HL-60/S4 treated with phorbol 12-myristate 13-acetate at 8.2 ng/mL for 4 days and 3 days (cell line): Measurements from ENCODE around the gene NLGN1.

ENCODE experiments used
- in situ Hi-C: fragments of 300-500 bp; cut with MboI; formaldehyde crosslinking; loops from 2 replicates; pipeline ENCODE4 v1.15.0; 2022; ENCODE audit warnings: low sequenced_read_pairs

Gene NLGN1

DNA sequence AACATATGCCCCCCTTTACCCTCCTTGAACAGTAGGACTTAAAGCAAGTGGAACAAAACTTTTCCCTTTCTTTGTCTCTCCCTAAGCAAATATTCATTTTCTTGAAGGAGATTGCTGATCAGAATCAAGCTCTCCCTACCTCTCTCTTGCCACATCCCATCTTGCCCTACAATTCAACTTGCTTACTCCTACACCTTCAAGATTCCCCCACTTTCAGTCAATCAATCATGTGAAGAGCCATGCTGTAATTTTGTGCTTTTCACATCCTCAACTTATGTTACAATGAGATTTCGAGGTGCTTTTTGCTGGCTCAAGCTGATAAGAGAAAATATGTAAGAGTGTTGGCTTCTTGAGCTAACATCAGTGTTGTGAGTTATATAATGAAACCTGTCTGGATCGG, 662.9 kb downstream of the NLGN1 start:
- in situ Hi-C loops: no loop called here

DNA sequence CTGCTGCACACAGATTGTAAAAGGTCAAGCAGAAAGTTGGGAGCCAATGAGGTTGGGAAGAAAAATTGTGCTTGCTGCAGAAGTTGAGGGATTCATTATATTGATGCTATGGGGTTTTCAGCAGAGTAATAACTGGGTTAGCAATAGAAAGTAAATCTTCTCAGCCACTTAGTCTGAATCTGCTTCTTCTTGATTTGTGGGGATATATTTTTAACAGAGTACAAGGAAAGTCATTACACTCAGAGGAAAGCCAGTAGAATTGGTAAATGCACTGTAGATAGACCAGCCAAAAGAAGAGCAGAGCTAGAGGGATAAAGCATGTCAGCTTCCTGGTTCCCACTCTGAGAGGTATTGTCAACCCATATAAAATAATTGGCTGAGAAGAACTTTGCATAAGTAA, 663.6 kb downstream of the NLGN1 start:
- in situ Hi-C loops: no loop called here

DNA sequence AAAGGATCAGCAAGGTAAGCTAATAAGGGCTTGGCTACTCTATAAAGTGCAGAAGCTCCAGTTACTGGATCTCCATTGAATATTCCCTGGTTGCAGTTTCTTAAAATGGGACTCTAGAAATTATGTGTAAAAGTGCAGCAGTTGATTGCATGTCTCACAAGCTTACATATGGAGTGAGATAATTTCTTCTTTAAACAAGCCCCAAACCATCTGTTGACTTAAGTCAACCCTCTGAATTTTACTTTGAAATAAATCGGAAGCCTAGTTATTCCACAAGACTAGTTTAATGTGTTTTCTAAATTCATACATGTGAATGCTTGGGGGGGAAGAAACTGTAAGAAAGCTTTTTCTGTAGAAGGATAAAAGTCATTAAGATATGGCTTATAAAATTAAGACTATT, 664.2 kb downstream of the NLGN1 start:
- in situ Hi-C loops: no loop called here

DNA sequence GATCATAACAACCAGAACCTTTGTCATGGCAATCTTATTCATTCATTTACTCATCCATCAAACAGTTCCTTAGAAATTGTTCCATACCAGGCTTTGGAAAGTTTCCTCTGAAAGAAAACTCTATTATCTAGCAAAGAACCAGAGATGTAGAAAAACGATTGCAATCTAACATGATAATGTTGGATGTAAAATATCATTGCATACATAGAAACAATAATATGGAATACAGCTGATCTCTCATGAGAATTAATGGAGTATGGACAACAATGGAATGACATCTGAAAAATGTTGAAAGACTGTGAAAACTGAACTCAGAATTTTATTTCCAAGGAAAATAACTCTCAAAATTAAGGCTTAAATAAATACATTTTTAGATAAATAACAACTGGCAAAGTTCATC, 665.4 kb downstream of the NLGN1 start:
- in situ Hi-C loops: no loop called here

DNA sequence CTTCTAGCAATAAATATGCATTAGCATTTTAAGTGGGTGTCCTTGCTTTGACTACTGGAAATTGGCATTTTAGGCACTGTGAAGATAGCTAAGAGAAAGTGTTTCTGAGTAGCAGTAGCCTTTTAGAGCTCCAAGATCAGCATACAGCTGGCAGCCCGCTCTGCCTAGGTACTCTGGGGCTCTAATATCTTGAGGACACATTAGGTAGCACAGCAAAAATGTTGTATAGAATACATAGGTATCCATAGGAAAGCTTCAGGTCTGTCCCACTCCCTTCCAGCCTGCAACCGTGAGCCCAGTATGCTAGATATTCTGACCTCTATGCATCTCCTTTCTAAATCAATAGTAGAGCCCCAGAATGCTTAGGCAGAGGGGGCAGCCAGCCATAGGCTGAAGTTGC, 670.5 kb downstream of the NLGN1 start:
- in situ Hi-C loops: no loop called here

DNA sequence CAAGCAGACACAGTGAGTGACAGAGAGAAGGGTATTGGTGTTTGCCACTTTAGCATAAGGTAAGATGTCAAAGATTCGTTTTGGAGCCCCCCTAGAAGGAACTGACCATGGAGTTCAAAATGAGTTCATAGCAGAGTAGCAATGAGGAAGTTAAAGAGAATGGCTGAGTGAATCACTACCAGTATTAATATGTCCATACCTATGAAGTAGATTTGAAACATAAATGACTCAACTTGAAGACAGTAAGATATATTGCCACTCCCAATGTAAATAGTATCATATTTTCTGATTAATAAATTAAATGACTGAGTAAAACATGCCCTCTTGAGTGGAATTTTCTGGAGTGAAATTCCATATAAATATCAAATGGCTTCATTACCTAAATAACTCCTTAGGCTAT, 675.1 kb downstream of the NLGN1 start:
- in situ Hi-C loops: no loop called here

DNA sequence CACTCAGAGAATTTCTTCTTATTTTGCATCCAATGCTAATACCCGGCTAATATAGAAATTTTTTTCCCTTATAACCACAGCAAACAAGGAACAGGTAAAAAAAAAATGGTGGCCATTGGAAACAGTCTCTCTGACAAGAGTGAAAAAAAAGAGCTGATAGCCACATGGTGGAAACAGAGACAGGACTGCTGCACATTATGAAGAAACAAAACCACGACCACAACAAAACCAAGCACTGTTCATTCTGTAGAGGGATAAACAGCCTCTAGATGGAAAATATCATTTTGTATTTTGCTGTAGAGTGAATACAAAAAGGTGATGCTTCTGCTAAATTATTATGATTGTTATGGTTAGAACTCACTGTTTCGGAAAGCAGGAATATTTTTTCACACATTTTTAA, 686.2 kb downstream of the NLGN1 start:
- in situ Hi-C loops: no loop called here

DNA sequence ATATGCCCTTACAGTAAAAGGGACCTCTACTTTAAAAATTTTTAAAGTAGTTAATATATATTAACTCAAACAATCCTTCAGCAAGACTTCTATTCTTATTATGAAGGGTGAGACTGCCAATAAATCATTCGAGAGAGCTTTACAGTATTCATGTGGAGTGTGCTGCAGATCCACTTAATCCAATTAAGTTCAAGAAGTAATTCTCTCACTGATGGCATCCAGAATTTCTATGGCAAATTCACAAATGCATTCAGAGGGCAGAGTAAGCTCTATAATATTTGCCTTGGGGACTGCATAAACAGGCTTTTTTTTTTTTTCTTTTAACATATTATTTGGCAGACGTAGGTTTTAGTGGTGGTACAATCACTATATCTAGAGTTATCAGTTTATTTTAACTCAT, 692.0 kb downstream of the NLGN1 start:
- in situ Hi-C loops: no loop called here

DNA sequence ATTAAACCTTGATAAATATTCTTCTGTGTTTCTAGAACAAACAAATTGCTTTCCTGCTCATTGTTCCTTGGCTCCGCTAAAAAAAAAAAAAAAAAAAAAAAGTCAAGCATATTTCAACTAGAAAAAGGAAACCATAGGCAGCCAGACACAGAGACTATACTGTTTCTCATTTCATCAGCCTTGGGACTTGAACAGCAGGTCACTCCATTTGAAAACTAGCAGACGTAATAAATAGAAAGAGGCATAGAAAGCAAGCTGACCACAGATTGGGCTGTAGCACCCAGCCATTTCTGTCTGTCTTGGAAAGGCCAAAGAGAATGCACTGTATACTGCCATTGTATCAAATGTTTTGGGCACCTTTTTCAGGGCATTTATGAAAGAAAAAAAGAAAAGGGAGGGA, 697.1 kb downstream of the NLGN1 start:
- in situ Hi-C loops: no loop called here

DNA sequence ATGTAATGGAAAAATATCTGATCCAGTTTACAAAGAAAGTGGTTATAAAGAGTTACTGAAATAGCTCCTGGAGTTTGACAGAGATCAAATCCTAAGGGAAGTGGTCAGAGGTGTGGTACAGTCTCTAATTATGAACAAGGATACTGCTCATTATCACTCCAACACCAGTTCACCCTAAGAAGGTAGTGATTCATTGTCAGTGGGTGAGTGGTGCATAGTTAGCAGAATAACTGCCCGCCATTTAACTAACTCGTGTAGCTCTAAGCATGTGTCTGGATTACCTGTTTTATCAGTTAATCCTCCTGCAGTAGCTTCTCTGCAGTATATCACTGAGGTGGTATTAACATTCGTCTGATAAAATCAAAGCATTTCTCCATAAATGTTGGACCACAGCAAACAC, 700.1 kb downstream of the NLGN1 start:
- in situ Hi-C loops: no loop called here

DNA sequence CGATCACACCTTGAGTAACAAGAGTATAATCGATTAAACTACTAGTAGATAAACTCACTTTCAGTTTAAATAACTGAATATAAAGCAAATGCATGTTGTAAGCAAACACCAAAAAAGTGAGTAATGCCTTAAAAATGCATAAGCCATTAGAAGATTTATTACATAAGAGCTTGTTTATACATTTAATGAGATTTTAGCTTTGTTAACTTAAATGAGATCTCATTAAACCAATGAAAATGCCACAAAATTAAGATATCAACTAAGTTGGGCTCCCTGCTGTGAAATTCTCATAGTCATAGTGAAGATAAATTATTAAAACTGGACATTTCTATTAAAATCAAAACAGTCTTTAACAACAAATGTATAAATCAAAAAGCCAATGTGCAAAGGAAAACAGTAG, 701.2 kb downstream of the NLGN1 start:
- in situ Hi-C loops: no loop called here

DNA sequence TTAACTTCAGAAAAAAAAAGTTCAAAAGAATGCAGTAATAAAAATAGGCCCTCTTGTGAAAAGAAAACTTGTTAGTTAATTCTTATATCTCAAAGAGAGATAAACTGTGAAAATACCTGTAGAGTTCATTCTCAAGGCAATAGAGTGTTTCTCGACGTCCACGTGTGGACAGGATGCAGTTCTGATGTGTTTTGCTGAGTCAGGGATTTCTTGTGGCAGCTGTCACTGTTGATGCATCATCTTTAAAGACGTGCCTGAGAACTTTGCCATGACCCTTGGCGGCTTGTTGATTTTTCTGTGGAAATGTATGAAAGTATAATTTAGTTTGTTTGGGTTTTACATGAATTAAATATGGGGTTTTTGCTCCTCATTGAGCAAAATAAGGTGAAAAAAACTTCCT, 702.2 kb downstream of the NLGN1 start:
- in situ Hi-C loops: no loop called here

DNA sequence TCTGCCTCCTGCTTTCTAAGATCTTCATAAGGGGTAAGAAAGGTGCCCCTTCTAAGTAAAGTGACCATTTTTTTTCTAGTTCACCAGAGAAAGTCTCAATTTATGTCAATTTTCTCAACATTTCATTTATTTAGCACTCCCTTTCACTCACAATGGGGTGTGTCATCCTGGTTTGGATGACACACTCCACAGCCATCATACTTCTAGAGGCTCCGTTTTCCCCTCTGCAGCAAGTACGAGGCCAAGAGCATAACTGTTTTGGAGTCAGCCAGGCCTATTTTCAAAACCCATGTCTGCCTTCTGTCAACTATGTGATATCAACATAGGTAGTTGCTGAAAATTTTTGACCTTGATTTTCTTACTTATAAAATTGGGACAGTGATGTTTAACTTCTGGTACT, 703.2 kb downstream of the NLGN1 start:
- in situ Hi-C loops: no loop called here

DNA sequence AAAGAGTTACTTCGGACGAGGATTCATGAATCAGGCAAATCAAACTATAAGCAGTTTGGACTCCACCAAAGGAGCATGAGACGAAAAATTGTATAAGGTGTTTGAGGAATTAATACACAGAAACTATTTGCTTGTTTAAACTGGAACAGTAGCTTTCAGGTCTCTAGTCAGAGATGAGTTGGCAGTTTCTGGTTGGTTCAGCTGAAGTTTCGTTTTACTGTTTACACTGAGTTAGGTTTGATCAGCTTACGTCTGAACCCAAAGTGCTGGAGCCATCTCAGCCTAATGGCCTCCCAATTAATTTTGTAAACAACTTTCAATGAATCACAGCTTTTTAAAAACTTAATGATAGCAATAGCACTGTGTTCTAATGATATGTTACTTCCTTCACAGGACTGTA, 703.7 kb downstream of the NLGN1 start:
- in situ Hi-C loops: no loop called here

DNA sequence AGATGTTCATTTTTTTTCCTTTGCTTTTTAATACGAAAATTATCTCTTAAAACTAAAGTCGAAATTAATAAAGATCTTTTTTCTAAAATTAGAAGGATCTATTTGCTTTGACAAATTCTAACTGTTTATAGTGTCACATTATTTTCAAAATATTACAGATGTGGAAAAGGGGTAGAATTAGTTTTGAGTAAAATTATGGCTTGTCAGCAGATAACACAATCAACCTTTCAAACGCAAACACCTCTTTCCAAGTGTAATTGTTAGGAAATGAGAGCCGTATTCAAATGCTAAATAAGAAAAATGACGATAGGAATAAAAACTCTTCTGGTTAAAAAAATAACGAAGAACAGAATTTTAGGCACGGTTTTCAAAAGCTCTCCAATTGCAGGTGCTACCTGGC, 704.7 kb downstream of the NLGN1 start:
- in situ Hi-C loops: no loop called here

DNA sequence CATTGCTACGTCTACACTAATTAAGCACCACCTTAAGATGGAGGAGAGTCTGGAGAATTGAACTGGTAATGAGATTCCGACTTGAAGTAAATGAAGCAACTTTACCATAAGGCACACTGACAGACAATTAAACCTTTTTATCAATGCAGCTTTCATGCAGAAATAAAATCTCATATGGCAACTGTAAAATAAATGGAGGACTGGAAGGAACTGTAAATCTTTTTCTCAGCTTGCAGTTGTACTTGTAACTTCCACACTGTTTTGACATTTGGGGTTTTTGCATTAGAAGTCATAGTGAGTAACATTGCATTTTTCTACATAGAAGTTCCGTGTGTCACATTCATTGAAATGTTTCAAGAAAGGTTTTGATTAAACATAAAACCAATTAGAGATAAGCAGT, 705.3 kb downstream of the NLGN1 start:
- in situ Hi-C loops: no loop called here

DNA sequence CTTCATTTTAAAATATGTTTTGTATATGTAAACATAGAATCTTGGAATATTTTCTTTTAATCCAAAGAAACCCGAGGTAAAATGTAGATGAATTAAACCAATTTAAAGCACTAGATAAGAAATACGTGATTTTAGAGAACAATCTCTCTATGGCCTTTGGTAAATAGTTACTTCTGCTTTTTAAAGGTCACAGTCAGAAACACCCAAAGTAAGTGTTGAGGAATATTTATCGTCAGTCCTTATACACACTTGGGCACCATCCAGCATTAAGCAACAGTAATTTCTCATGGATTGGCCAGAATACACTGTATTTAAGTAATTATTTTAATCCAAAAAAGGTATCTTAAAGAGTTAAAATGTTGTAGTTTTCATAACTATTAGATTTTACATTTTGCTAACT, 713.2 kb downstream of the NLGN1 start:
- in situ Hi-C loops: no loop called here

DNA sequence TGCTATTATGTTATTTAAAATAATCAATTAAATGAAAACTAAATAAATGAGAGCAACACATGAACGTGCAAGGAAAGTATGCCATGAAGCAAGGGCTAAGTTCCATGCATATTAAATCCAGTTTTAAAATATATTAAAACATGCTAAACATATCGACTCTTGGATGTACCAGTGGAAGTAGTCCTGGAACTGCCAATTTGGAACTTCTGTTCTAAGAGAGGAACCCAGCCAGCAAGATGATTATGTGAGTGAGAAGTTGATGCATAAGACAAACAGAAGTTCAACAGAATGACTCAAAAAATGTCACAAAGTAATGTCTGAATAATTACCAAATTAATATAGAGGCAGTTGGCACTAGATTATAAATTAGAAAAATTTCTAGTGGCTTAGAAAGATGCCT, 714.2 kb downstream of the NLGN1 start:
- in situ Hi-C loops: no loop called here

DNA sequence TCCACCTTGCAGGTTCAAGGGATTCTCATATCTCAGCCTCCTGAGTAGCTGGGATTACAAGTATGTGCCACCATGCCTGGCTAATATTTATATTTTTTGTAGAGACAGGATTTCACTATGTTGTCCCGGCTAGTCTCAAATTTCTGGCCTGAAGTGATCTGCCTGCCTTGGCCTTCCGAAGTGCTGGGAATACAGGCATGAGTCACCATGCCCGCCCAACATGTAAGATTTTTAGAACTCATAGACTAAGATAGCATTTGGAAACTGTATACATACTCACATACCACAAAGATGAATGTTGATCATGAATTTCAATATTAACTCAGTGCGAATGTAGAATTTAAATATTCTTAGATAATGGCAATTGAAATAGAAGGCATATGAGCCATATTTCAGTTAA, 718.9 kb downstream of the NLGN1 start:
- in situ Hi-C loops: no loop called here

DNA sequence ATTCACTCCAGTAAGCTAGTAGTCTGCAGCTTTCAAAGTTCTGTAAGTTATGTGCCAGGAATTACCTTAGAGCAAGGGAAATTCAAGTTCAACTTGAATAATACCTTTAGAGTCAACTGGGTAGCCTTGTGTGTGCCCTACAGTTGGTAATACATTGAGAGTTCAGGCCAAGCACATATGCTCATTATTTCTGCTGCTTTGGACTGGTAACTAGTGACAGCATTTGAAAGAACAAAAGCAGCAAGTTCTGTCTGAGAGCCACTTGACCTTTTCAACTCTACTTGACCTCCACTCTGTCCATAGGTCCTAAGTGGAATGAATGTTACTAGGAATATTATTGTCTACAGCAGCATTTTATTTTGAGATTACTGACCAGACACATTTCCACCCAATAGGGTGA, 723.5 kb downstream of the NLGN1 start:
- in situ Hi-C loops: no loop called here

DNA sequence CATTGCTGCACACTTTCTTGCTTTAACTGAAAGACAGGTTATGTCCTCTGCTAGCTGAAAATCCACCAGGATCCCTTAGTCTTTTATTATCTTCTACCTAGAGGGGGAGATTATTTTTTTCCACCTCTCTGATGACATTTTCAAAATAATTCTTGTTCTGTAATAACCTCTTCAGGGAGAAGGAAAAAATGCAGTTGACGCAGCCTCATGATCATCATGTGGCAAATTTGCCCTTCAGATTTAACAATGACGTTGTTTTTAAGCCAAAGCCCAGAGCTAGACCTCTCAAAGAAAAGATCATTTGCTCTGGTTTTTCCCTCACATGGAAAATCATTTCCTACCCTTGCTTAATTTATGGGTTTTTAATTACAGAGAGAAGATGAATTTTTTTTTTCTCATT, 724.9 kb downstream of the NLGN1 start:
- in situ Hi-C loops: no loop called here

DNA sequence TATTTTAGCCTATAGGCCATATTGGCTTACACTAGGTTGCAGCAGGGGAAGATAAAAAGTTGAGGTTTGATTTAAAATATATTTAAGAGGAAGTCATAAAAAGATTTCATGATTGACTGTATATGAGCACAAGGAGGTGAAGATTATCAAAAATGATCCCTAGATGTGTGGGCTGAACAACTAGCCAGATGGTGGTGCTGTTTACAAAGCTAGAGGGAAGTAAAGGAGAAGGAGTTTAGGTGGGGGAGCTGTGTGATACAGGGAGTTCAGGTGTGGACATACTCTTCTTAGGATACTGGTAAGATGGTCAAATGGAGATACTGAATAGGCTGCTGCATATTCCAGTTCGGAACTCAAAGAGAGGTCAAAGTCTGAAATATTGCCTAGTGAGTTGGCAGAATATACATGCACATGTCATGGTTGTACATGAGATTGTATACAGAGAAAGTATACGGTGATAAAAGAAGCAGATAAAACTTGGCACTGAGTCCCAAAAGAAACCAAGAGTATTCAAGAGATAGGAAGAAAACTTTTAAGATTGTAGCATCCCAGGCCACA, 727.8 kb downstream of the NLGN1 start:
- in situ Hi-C loops: no loop called here

DNA sequence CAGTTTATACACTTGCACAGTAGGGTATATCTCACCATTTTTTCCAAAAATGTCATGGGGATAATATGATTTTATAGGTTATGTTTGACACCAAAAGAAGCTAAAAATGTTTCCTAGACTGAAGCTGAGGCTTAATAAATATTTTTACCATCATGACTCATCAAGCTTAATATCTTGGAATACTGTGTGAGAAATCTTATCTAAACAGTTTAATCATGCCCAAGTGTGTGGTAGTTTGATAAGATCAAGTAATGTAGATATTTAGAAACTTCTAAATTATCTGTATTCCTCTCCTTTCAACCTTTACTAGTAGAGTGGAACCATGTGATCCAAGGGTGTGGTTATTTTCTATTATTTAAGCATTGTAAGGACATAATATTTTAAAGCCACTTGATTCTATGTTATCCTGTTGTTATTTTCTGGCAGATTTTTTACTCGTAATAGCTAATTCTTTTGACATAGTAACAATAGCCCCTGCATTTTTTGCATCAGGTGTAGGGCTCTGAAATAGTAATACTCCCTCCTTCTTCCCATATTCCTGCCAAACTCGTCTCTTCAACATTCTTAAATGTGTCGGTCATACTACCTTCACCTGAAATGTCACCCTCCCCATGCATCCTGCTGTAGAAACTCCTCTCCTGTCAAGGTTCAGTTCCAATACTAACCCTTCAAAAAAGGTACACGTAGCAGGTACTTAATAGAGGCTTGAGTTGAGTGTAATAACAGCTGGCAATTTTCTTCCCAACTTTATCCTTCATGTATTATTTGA, 729.6 kb downstream of the NLGN1 start:
- in situ Hi-C loops: no loop called here
